ENCODE data around the gene TMEM120B. TPM values are rescaled to one million over a fixed set of nuclear protein-coding genes. Genes with fewer than 3 reads are reported as not detected.
"Not testable (repeated sequence)": the region's sequence is repeated elsewhere in the genome, so short reads cannot be mapped to it uniquely, and the experiment has no call there.

The TMEM120B gene
- total RNA-seq, 1 experiment from 2014 or later, result 22.3 TPM

GRCh38 chr12:121688966-121689365 is 23.6 kb upstream of the TMEM120B start:
- H3K4me1 ChIP-seq (ENCODE audit: insufficient read depth, low read length, poor library complexity, severe bottlenecking), result peaks cover 10% of the 10 kb centered on the region
- CTCF ChIA-PET, result no interaction called here
- BruUV-seq (replicated peaks), result no TSS peak
- no peak for TF ChIP-seq CTCF (conservative IDR thresholded peaks at IDR 0.05; ENCODE audit: low read depth, low read length)
- no peak for TF ChIP-seq EZH2 (IDR thresholded peaks at IDR 0.05; ENCODE audit: borderline replicate concordance, low read depth, low read length, poor library complexity, severe bottlenecking)
- H3K36me3 ChIP-seq (ENCODE audit: insufficient read depth, low read length, poor library complexity, severe bottlenecking), result no peaks in the 10 kb centered on the region
- POLR2A ChIA-PET (ENCODE audit: low non-redundant PET), result interaction anchor here (0.5 kb wide), 1 partner anchor 24 kb away, joined by 3 read pairs; no protein-coding TSS in a partner anchor
- intact Hi-C loops (cut with micrococcal nuclease; ENCODE audit: unreplicated experiment), result no loop called here
- H3K9me3 ChIP-seq (ENCODE audit: low read depth, low read length, poor library complexity, severe bottlenecking), result no peaks in the 10 kb centered on the region
- no peak for DNase-seq (ENCODE audit: low spot score)
- H3K4me3 ChIP-seq (ENCODE audit: low read depth, low read length, poor library complexity, severe bottlenecking), result no peak overlapping the region
- H3K27me3 ChIP-seq (replicated peaks; ENCODE audit: insufficient read depth, low read depth, low read length, poor library complexity), result no peaks in the 10 kb centered on the region
- no peak overlapping the region for H3K27ac ChIP-seq (ENCODE audit: low read depth, low read length, poor library complexity, severe bottlenecking)

GRCh38 chr12:121689430-121689829 is 23.1 kb upstream of the TMEM120B start:
- no peaks in the 10 kb centered on the region for H3K36me3 ChIP-seq (ENCODE audit: insufficient read depth, low read length, poor library complexity, severe bottlenecking)
- H3K27ac ChIP-seq (ENCODE audit: low read depth, low read length, poor library complexity, severe bottlenecking), result no peak overlapping the region
- H3K4me3 ChIP-seq (ENCODE audit: low read depth, low read length, poor library complexity, severe bottlenecking), result no peak overlapping the region
- no peak for TF ChIP-seq CTCF (conservative IDR thresholded peaks at IDR 0.05; ENCODE audit: low read depth, low read length)
- H3K4me1 ChIP-seq (ENCODE audit: insufficient read depth, low read length, poor library complexity, severe bottlenecking), result peaks cover 10% of the 10 kb centered on the region
- intact Hi-C loops (cut with micrococcal nuclease; ENCODE audit: unreplicated experiment), result no loop called here
- ChIA-PET POLR2A (ENCODE audit: low non-redundant PET) (interaction anchor here (0.5 kb wide), 1 partner anchor 24 kb away, joined by 3 read pairs; no protein-coding TSS in a partner anchor), CTCF (no interaction called here)
- H3K27me3 ChIP-seq (replicated peaks; ENCODE audit: insufficient read depth, low read depth, low read length, poor library complexity), result no peaks in the 10 kb centered on the region
- DNase-seq (ENCODE audit: low spot score), result no peak
- no peaks in the 10 kb centered on the region for H3K9me3 ChIP-seq (ENCODE audit: low read depth, low read length, poor library complexity, severe bottlenecking)
- no TSS peak for BruUV-seq (replicated peaks)

GRCh38 chr12:121692744-121693143 is 19.8 kb upstream of the TMEM120B start:
- H3K4me3 ChIP-seq (ENCODE audit: low read depth, low read length, poor library complexity, severe bottlenecking); DNase-seq (ENCODE audit: low spot score); H3K27ac ChIP-seq (ENCODE audit: low read depth, low read length, poor library complexity, severe bottlenecking); H3K36me3 ChIP-seq (ENCODE audit: insufficient read depth, low read length, poor library complexity, severe bottlenecking); CTCF ChIA-PET; H3K4me1 ChIP-seq (ENCODE audit: insufficient read depth, low read length, poor library complexity, severe bottlenecking); POLR2A ChIA-PET (ENCODE audit: low non-redundant PET); H3K9me3 ChIP-seq (ENCODE audit: low read depth, low read length, poor library complexity, severe bottlenecking); H3K27me3 ChIP-seq (replicated peaks; ENCODE audit: insufficient read depth, low read depth, low read length, poor library complexity); BruUV-seq (replicated peaks); intact Hi-C loops (cut with micrococcal nuclease; ENCODE audit: unreplicated experiment): not testable (repeated sequence)

- ChIA-PET POLR2A (ENCODE audit: low non-redundant PET) (no interaction called here), CTCF (interaction anchor here (0.5 kb wide), 1 partner anchor 438 kb away, joined by 4 read pairs; no protein-coding TSS in a partner anchor)
- no peaks in the 10 kb centered on the region for H3K4me1 ChIP-seq (ENCODE audit: insufficient read depth, low read length, poor library complexity, severe bottlenecking)
- no peak overlapping the region for H3K27ac ChIP-seq (ENCODE audit: low read depth, low read length, poor library complexity, severe bottlenecking)
- H3K36me3 ChIP-seq (ENCODE audit: insufficient read depth, low read length, poor library complexity, severe bottlenecking), result no peaks in the 10 kb centered on the region
- intact Hi-C loops (cut with micrococcal nuclease; ENCODE audit: unreplicated experiment), result no loop called here
- H3K9me3 ChIP-seq (ENCODE audit: low read depth, low read length, poor library complexity, severe bottlenecking), result no peaks in the 10 kb centered on the region
- no peak for DNase-seq (ENCODE audit: low spot score)
- no TSS peak for BruUV-seq (replicated peaks)
- TF ChIP-seq CTCF (conservative IDR thresholded peaks at IDR 0.05; ENCODE audit: low read depth, low read length) (no peak), EZH2 (IDR thresholded peaks at IDR 0.05; ENCODE audit: borderline replicate concordance, low read depth, low read length, poor library complexity, severe bottlenecking) (no peak)
- no peaks in the 10 kb centered on the region for H3K27me3 ChIP-seq (replicated peaks; ENCODE audit: insufficient read depth, low read depth, low read length, poor library complexity)
- no peak overlapping the region for H3K4me3 ChIP-seq (ENCODE audit: low read depth, low read length, poor library complexity, severe bottlenecking)
These were observed 19.3 kb upstream of the TMEM120B start for GRCh38 chr12:121693155-121693687.

Measured in A673 (cell line).